ENCODE results near the gene ZNF680. TPM values are rescaled to one million over a fixed set of nuclear protein-coding genes. Genes with fewer than 3 reads are reported as not detected.

The ZNF680 gene
- total and polyA plus RNA-seq, 4 donors: 3.2 to 42.0 (median 7.8) TPM

- no peak for ATAC-seq (ENCODE audit: insufficient read depth, low FRiP score)
- H3K4me1 ChIP-seq (ENCODE audit: control insufficient read depth in 5 of 5, insufficient read depth in 5 of 5, low read length in 5 of 5): no peaks in the 10 kb centered on the region
- no peak for TF ChIP-seq CTCF (IDR thresholded peaks at IDR 0.05; ENCODE audit: control extremely low read depth, extremely low read depth)
- no peak overlapping the region for H3K4me3 ChIP-seq
- H3K9me3 ChIP-seq (ENCODE audit: control insufficient read depth in 4 of 4, insufficient read depth in 3 of 4, low read length in 3 of 4): peaks cover 0 to 2% (median 0%) of the 10 kb centered on the region in 4 donors
- no peaks in the 10 kb centered on the region for H3K27me3 ChIP-seq (ENCODE audit: control insufficient read depth in 3 of 3, insufficient read depth in 3 of 3, low read length in 2 of 3)
- 90 to 96% methylated on average over 4 of the region's 4 CpGs for WGBS, 2 donors
- no peak overlapping the region for H3K9ac ChIP-seq (ENCODE audit: insufficient read depth in 1 of 2, low read length in 2 of 2)
- no peak for DNase-seq
- H3K27ac ChIP-seq (ENCODE audit: low read depth in 1 of 2, low read length in 1 of 2): no peak overlapping the region
- H3K36me3 ChIP-seq (ENCODE audit: control insufficient read depth in 4 of 4, insufficient read depth in 4 of 4, low read length in 4 of 4): no peaks in the 10 kb centered on the region
Observed at GRCh38 chr7:64610997-64611396, 48.1 kb upstream of the ZNF680 start.

- no peak for TF ChIP-seq CTCF (IDR thresholded peaks at IDR 0.05; ENCODE audit: control extremely low read depth, extremely low read depth)
Observed at GRCh38 chr7:64608116-64608910, 45.4 kb upstream of the ZNF680 start.

GRCh38 chr7:64606385-64606784, 43.5 kb upstream of the ZNF680 start:
- no peak overlapping the region for H3K4me3 ChIP-seq

More at GRCh38 chr7:64608116-64608910, 45.4 kb upstream of the ZNF680 start:
- H3K36me3 ChIP-seq (ENCODE audit: control insufficient read depth in 4 of 4, insufficient read depth in 4 of 4, low read length in 4 of 4): no peaks in the 10 kb centered on the region
- ATAC-seq (ENCODE audit: insufficient read depth, low FRiP score): no peak
- H3K9me3 ChIP-seq (ENCODE audit: control insufficient read depth in 4 of 4, insufficient read depth in 3 of 4, low read length in 3 of 4): peaks cover 0 to 3% (median under 1%) of the 10 kb centered on the region in 4 donors
- H3K4me1 ChIP-seq (ENCODE audit: control insufficient read depth in 5 of 5, insufficient read depth in 5 of 5, low read length in 5 of 5): no peaks in the 10 kb centered on the region
- WGBS, 2 donors: 83 to 88% methylated on average over 6 of the region's 6 CpGs
- H3K9ac ChIP-seq (ENCODE audit: insufficient read depth in 1 of 2, low read length in 2 of 2): no peak overlapping the region
- no peak overlapping the region for H3K4me3 ChIP-seq
- DNase-seq: no peak
- H3K27ac ChIP-seq (ENCODE audit: low read depth in 1 of 2, low read length in 1 of 2): no peak overlapping the region
- H3K27me3 ChIP-seq (ENCODE audit: control insufficient read depth in 3 of 3, insufficient read depth in 3 of 3, low read length in 2 of 3): no peaks in the 10 kb centered on the region

More at GRCh38 chr7:64606385-64606784, 43.5 kb upstream of the ZNF680 start:
- ATAC-seq (ENCODE audit: insufficient read depth, low FRiP score) (no peak), DNase-seq (no peak)
- Histone ChIP-seq H3K36me3 (ENCODE audit: control insufficient read depth in 4 of 4, insufficient read depth in 4 of 4, low read length in 4 of 4) (no peaks in the 10 kb centered on the region), H3K27ac (ENCODE audit: low read depth in 1 of 2, low read length in 1 of 2) (no peak overlapping the region), H3K9ac (ENCODE audit: insufficient read depth in 1 of 2, low read length in 2 of 2) (no peak overlapping the region), H3K27me3 (ENCODE audit: control insufficient read depth in 3 of 3, insufficient read depth in 3 of 3, low read length in 2 of 3) (no peaks in the 10 kb centered on the region), H3K9me3 (ENCODE audit: control insufficient read depth in 4 of 4, insufficient read depth in 3 of 4, low read length in 3 of 4) (peaks cover 0 to 5% (median under 1%) of the 10 kb centered on the region in 4 donors), H3K4me1 (ENCODE audit: control insufficient read depth in 5 of 5, insufficient read depth in 5 of 5, low read length in 5 of 5) (no peaks in the 10 kb centered on the region)
- TF ChIP-seq CTCF (IDR thresholded peaks at IDR 0.05; ENCODE audit: control extremely low read depth, extremely low read depth): no peak
